ENCODE results near the gene GUCY1B1.

GUCY1B1 gene

GRCh38 chr4:155758481-155759371 is at the start of gene GUCY1B1:
GUCY1B1 (plus strand) TSS chr4:155759021; CDS start chr4:155759141, 120 bp downstream.
- DNase-seq (ENCODE audit: low read depth in 2 of 2, low spot score in 1 of 2) = peak; percentile 20 to 35

GRCh38 chr4:155709918-155710317 is 48.9 kb upstream of the GUCY1B1 start:
- DNase-seq (ENCODE audit: low read depth in 2 of 2, low spot score in 1 of 2) = no peak

- no peak for DNase-seq (ENCODE audit: low read depth in 2 of 2, low spot score in 1 of 2)
These were observed 47.3 kb upstream of the GUCY1B1 start for GRCh38 chr4:155711556-155711955.

GRCh38 chr4:155712846-155713245 is 46.0 kb upstream of the GUCY1B1 start:
- DNase-seq (ENCODE audit: low read depth in 2 of 2, low spot score in 1 of 2) = no peak

- no peak for DNase-seq (ENCODE audit: low read depth in 2 of 2, low spot score in 1 of 2)
These were observed 44.9 kb upstream of the GUCY1B1 start for GRCh38 chr4:155713911-155714310.

- no peak for DNase-seq (ENCODE audit: low read depth in 2 of 2, low spot score in 1 of 2)
These were observed 36.5 kb upstream of the GUCY1B1 start for GRCh38 chr4:155722336-155722735.

- DNase-seq (ENCODE audit: low read depth in 2 of 2, low spot score in 1 of 2) = no peak
These were observed 35.9 kb upstream of the GUCY1B1 start for GRCh38 chr4:155722816-155723499.

GRCh38 chr4:155724731-155725130 is 34.1 kb upstream of the GUCY1B1 start:
- DNase-seq (ENCODE audit: low read depth in 2 of 2, low spot score in 1 of 2) = no peak

GRCh38 chr4:155734065-155734464 is 24.8 kb upstream of the GUCY1B1 start:
- no peak for DNase-seq (ENCODE audit: low read depth in 2 of 2, low spot score in 1 of 2)

GRCh38 chr4:155734951-155735350 is 23.9 kb upstream of the GUCY1B1 start:
- DNase-seq (ENCODE audit: low read depth in 2 of 2, low spot score in 1 of 2) = no peak

- DNase-seq (ENCODE audit: low read depth in 2 of 2, low spot score in 1 of 2) = no peak
These were observed 23.3 kb upstream of the GUCY1B1 start for GRCh38 chr4:155735496-155735895.

- DNase-seq (ENCODE audit: low read depth in 2 of 2, low spot score in 1 of 2) = no peak
These were observed 20.3 kb upstream of the GUCY1B1 start for GRCh38 chr4:155738548-155738947.

GRCh38 chr4:155741546-155741945 is 17.3 kb upstream of the GUCY1B1 start:
- no peak for DNase-seq (ENCODE audit: low read depth in 2 of 2, low spot score in 1 of 2)

GRCh38 chr4:155742310-155743015 is 16.4 kb upstream of the GUCY1B1 start:
- DNase-seq (ENCODE audit: low read depth in 2 of 2, low spot score in 1 of 2) = no peak

- no peak for DNase-seq (ENCODE audit: low read depth in 2 of 2, low spot score in 1 of 2)
These were observed 12.8 kb upstream of the GUCY1B1 start for GRCh38 chr4:155745984-155746383.

GRCh38 chr4:155748039-155748438 is 10.8 kb upstream of the GUCY1B1 start:
- no peak for DNase-seq (ENCODE audit: low read depth in 2 of 2, low spot score in 1 of 2)

GRCh38 chr4:155749041-155749440 is 9.8 kb upstream of the GUCY1B1 start:
- DNase-seq (ENCODE audit: low read depth in 2 of 2, low spot score in 1 of 2) = no peak

GRCh38 chr4:155751569-155751968 is 7.3 kb upstream of the GUCY1B1 start:
- DNase-seq (ENCODE audit: low read depth in 2 of 2, low spot score in 1 of 2) = no peak

- no peak for DNase-seq (ENCODE audit: low read depth in 2 of 2, low spot score in 1 of 2)
These were observed 1.0 kb upstream of the GUCY1B1 start for GRCh38 chr4:155757745-155758265.

GRCh38 chr4:155759372-155760252 is 791 bp downstream of the GUCY1B1 start:
- no peak for DNase-seq (ENCODE audit: low read depth in 2 of 2, low spot score in 1 of 2)

Measured in stimulated activated CD8-positive, alpha-beta memory T cell treated with anti-CD3 and anti-CD28 coated beads, Interleukin-4, amount 100 ng/mL, for 1 hour (primary cell).